WI38 (cell line): ENCODE results near the gene OPCML.

Experiments
- H3K4me3 ChIP-seq: 2 replicates; pipeline ENCODE4 v1.5.1; 2011; ENCODE audit warnings: low read depth, mild to moderate bottlenecking, control low read depth, low read length
- TF ChIP-seq, protein P1 (sequence below): IDR thresholded peaks from 2 replicates; pipeline ENCODE4 v1.5.1; 2012; ENCODE audit warnings: low read depth, mild to moderate bottlenecking, control low read depth, low read length

OPCML gene

DNA sequence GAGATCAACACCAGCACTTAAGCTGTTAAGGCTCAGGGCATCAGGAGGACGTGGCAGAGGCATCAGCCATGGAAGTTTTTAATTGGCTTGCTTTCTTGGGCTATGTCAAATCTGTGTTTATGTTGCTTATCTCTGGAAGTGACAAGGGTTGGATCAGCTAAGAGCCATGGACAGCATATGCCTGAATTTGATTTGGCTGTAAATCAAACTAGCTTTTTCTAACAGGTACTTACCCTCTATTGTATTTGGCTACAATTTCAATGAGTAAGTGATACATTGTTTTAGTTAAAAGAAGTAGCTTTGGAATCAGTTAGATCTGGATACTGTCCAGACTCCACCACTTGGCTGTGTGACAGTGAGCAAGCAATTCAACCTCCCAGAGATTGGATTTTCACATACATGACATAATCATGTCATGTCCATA is 936.6 kb downstream of the OPCML start:
- TF ChIP-seq, protein P1, sequence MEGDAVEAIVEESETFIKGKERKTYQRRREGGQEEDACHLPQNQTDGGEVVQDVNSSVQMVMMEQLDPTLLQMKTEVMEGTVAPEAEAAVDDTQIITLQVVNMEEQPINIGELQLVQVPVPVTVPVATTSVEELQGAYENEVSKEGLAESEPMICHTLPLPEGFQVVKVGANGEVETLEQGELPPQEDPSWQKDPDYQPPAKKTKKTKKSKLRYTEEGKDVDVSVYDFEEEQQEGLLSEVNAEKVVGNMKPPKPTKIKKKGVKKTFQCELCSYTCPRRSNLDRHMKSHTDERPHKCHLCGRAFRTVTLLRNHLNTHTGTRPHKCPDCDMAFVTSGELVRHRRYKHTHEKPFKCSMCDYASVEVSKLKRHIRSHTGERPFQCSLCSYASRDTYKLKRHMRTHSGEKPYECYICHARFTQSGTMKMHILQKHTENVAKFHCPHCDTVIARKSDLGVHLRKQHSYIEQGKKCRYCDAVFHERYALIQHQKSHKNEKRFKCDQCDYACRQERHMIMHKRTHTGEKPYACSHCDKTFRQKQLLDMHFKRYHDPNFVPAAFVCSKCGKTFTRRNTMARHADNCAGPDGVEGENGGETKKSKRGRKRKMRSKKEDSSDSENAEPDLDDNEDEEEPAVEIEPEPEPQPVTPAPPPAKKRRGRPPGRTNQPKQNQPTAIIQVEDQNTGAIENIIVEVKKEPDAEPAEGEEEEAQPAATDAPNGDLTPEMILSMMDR = no peak
- H3K4me3 ChIP-seq = no peak overlapping the region

DNA sequence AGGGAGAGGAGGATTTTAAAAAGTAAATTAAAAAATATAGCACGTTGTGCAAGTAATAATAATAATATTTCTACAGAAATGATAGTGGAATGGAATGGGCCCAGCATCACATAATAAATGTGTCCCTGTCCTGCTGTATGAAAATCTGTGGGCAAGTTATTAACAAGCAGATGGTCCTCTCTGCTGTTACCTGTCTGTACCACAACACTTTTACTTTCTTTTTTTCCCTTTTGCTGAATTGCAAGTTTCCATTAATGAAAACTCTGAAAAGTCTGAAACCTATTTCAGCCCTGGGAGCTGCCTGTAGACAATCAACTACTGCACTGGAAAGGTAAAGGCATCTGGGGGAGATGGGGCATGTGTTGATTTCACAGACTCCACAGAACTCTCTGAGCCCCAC is 937.1 kb downstream of the OPCML start:
- TF ChIP-seq, protein P1 = no peak
- H3K4me3 ChIP-seq = no peak overlapping the region

GRCh38 chr11:132590986-132591385 is 941.3 kb downstream of the OPCML start:
- TF ChIP-seq, protein P1 = no peak

GRCh38 chr11:132590554-132590953 is 941.7 kb downstream of the OPCML start:
- TF ChIP-seq, protein P1 = no peak
- no peak overlapping the region for H3K4me3 ChIP-seq

More at GRCh38 chr11:132590986-132591385, 941.3 kb downstream of the OPCML start:
- H3K4me3 ChIP-seq = no peak overlapping the region

- H3K4me3 ChIP-seq = no peak overlapping the region
- TF ChIP-seq, protein P1 = no peak
These were observed 942.5 kb downstream of the OPCML start for GRCh38 chr11:132589791-132590190.

DNA sequence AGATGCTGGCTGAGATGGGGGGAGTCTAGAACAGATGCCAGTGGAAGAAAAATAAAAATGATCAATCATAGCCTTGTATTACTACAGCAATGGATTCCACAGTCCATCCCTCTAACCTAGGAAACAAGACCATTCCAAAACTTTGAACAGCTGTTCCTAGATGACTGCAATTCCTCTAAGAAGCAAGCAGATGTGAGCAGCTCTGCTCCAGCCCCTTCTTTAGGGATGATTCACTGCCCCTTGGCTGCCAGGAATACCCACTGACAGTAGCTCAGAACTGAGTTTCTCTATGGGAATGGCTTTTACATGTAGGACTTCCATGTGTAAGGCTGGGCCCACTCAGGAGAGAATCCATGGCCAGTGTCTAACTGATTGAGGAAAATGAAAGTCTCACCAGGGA is 943.9 kb downstream of the OPCML start:
- H3K4me3 ChIP-seq = no peak overlapping the region
- TF ChIP-seq, protein P1 = no peak

- TF ChIP-seq, protein P1 = no peak
- H3K4me3 ChIP-seq = no peak overlapping the region
These were observed 944.6 kb downstream of the OPCML start for GRCh38 chr11:132587716-132588115.
